ENCODE measurements around the gene CTIF. TPM values are rescaled to one million over a fixed set of nuclear protein-coding genes. Genes with fewer than 3 reads are reported as not detected.
"Not testable (repeated sequence)": the region's sequence is repeated elsewhere in the genome, so short reads cannot be mapped to it uniquely, and the experiment has no call there.

The CTIF gene
- total RNA-seq, 1 donor from 2014 or later: 137 TPM

DNA sequence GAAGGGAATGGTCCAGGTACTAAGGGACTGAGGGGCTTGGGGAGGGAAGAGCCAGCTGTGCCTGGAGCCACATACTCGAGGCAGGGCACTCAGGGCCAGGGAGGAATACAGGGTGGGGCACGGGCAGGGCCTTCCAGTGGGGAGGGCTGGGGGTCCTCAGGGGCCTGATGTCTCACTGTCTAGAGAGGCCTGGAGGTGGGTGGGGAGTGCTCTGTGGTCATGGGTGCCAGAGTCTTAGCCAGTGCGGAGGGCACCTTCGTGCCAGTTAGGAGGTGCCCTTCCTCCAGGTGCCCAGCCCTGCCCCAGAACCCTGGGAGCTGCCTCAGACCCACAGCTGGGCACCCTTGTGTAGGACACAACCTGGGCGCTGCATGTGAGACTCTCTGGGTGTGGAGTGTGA is 330.8 kb downstream of the CTIF start:
- Mint-ChIP-seq H3K27me3 (ENCODE audit: unreplicated experiment) (peaks cover 7% of the 10 kb centered on the region), H3K4me1 (ENCODE audit: low read depth, unreplicated experiment) (peaks cover 3% of the 10 kb centered on the region), H3K27ac (ENCODE audit: unreplicated experiment) (no peak overlapping the region), H3K36me3 (ENCODE audit: unreplicated experiment) (no peaks in the 10 kb centered on the region), H3K9me3 (ENCODE audit: unreplicated experiment) (peaks cover 3% of the 10 kb centered on the region), H3K4me3 (ENCODE audit: unreplicated experiment) (no peak overlapping the region)
- DNase-seq: peak; percentile 5
- TF ChIP-seq, protein P1, sequence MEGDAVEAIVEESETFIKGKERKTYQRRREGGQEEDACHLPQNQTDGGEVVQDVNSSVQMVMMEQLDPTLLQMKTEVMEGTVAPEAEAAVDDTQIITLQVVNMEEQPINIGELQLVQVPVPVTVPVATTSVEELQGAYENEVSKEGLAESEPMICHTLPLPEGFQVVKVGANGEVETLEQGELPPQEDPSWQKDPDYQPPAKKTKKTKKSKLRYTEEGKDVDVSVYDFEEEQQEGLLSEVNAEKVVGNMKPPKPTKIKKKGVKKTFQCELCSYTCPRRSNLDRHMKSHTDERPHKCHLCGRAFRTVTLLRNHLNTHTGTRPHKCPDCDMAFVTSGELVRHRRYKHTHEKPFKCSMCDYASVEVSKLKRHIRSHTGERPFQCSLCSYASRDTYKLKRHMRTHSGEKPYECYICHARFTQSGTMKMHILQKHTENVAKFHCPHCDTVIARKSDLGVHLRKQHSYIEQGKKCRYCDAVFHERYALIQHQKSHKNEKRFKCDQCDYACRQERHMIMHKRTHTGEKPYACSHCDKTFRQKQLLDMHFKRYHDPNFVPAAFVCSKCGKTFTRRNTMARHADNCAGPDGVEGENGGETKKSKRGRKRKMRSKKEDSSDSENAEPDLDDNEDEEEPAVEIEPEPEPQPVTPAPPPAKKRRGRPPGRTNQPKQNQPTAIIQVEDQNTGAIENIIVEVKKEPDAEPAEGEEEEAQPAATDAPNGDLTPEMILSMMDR (IDR thresholded peaks at IDR 0.05; ENCODE audit: partially characterized antibody, unreplicated experiment): no peak

GRCh38 chr18:48870926-48871325 is 332.1 kb downstream of the CTIF start:
- not testable (repeated sequence) for H3K27me3 Mint-ChIP-seq (ENCODE audit: unreplicated experiment); H3K4me3 Mint-ChIP-seq (ENCODE audit: unreplicated experiment); H3K27ac Mint-ChIP-seq (ENCODE audit: unreplicated experiment); H3K9me3 Mint-ChIP-seq (ENCODE audit: unreplicated experiment); H3K4me1 Mint-ChIP-seq (ENCODE audit: low read depth, unreplicated experiment); H3K36me3 Mint-ChIP-seq (ENCODE audit: unreplicated experiment)
- peak; percentile 6 for DNase-seq

DNA sequence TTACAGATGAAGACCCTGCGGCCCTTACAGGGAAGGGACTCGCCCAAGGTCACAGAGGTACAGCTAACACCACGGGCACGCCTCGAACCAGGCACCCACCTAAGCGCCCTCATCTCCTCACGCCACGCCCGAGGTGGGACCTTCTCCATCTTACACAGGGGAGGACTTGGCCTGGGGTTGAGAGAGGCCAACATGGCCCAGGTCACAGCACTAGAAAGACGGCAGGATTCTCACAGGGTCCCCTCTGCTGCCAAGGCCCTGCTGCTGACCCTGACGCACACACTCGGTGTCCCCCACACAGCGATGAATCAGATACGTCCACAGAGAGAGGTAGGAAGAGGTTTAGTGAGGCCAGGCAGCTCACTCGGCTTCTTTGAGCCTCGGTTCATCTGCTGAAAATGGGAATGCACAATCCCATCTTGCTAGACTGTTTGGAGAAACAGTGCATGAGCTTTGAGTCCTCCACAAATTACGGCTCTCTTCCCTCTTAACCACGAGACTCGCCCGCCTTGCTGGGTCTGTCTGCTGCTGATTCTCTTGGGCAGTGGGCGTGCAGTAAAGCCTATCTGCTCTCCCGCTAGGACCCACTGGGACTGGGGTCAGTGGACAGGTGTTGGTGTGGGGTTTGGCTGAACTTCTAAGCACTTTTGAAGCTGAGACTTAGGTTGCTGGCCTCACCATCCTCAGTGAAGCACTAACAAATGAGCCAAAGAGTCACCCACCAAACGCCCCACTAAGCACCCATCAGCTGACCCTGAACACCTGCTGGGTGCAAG is 332.7 kb downstream of the CTIF start:
- Mint-ChIP-seq H3K4me3 (ENCODE audit: unreplicated experiment) (no peak overlapping the region), H3K27ac (ENCODE audit: unreplicated experiment) (no peak overlapping the region), H3K36me3 (ENCODE audit: unreplicated experiment) (no peaks in the 10 kb centered on the region), H3K27me3 (ENCODE audit: unreplicated experiment) (peaks cover 7% of the 10 kb centered on the region), H3K4me1 (ENCODE audit: low read depth, unreplicated experiment) (peaks cover 4% of the 10 kb centered on the region), H3K9me3 (ENCODE audit: unreplicated experiment) (peaks cover 3% of the 10 kb centered on the region)
- TF ChIP-seq, protein P1 (IDR thresholded peaks at IDR 0.05; ENCODE audit: partially characterized antibody, unreplicated experiment): no peak
- peak; percentile 2 for DNase-seq

DNA sequence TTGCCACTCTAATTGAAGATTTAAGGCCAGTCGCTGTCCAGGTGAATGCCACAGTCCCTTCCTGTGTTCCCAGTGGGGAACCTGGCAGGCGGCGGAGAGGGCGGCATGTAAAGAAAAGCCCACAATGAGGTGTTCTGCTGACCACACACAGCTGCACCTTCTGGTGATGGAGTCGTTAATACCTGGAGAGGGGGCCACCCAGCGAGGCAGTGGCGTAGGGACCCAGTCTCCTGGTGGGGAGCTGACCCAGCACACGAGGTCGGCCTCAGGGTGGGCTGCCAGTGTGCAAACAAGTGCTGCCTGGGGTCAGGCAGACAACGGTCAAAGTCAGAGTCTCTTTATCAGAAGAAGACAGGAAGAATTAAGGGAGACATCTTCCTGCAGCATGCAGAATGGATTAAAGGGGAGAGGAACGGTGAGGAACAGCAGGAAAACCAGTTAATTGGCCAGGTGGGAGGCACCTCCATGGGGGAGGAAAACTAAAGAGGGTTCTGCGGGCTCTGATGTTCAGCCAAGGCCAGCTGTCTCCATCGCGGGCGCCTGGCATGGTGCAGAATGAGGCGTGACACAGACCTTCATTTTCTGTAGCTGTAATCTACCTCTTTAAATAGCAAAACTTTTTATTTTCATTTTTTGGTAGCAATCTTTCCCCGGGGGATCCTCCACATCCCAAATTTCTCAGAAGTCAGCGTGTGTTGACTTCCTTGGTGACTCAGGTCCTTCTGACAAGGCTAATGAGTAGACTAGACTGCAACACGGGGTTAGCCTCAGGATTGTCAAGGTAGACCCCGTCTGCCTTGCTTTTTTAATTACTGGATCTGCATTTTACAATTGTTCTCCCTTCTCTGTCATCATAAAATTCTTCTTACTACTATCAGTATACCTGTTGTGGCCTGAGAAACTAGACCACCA is 333.7 kb downstream of the CTIF start:
- no peak for DNase-seq
- peaks cover 5% of the 10 kb centered on the region for H3K9me3 Mint-ChIP-seq (ENCODE audit: unreplicated experiment)
- H3K4me1 Mint-ChIP-seq (ENCODE audit: low read depth, unreplicated experiment): peaks cover 6% of the 10 kb centered on the region
- no peak overlapping the region for H3K4me3 Mint-ChIP-seq (ENCODE audit: unreplicated experiment)
- no peaks in the 10 kb centered on the region for H3K36me3 Mint-ChIP-seq (ENCODE audit: unreplicated experiment)
- TF ChIP-seq, protein P1 (IDR thresholded peaks at IDR 0.05; ENCODE audit: partially characterized antibody, unreplicated experiment): no peak
- H3K27me3 Mint-ChIP-seq (ENCODE audit: unreplicated experiment): peaks cover 7% of the 10 kb centered on the region
- H3K27ac Mint-ChIP-seq (ENCODE audit: unreplicated experiment): no peak overlapping the region

- no peak overlapping the region for H3K27ac Mint-ChIP-seq (ENCODE audit: unreplicated experiment)
- peaks cover 5% of the 10 kb centered on the region for H3K9me3 Mint-ChIP-seq (ENCODE audit: unreplicated experiment)
- H3K4me1 Mint-ChIP-seq (ENCODE audit: low read depth, unreplicated experiment): peaks cover 11% of the 10 kb centered on the region
Observed at GRCh38 chr18:48874233-48874632, 335.4 kb downstream of the CTIF start.

More at GRCh38 chr18:48874233-48874632, 335.4 kb downstream of the CTIF start:
- Mint-ChIP-seq H3K4me3 (ENCODE audit: unreplicated experiment) (no peak overlapping the region), H3K36me3 (ENCODE audit: unreplicated experiment) (no peaks in the 10 kb centered on the region), H3K27me3 (ENCODE audit: unreplicated experiment) (peaks cover 2% of the 10 kb centered on the region)
- TF ChIP-seq, protein P1 (IDR thresholded peaks at IDR 0.05; ENCODE audit: partially characterized antibody, unreplicated experiment): no peak
- no peak for DNase-seq
